GM18951 (cell line): ENCODE data around the gene GAPVD1.

ENCODE experiments used
- POLR2A ChIP-seq: IDR thresholded peaks from 4 replicates; pipeline ENCODE4 v1.6.1; 2011; ENCODE audit warnings: mild to moderate bottlenecking; ENCODE audit not compliant: insufficient read length, insufficient read depth; ENCODE audit errors: extremely low read depth
- in situ Hi-C: fragments of 300-500 bp; cut with MboI; formaldehyde crosslinking; loops from one replicate; pipeline ENCODE4 v1.12.0; 2022; ENCODE audit warnings: low sequenced_read_pairs, mixed read lengths, inconsistent platforms; ENCODE audit not compliant: unreplicated experiment

Gene GAPVD1

DNA sequence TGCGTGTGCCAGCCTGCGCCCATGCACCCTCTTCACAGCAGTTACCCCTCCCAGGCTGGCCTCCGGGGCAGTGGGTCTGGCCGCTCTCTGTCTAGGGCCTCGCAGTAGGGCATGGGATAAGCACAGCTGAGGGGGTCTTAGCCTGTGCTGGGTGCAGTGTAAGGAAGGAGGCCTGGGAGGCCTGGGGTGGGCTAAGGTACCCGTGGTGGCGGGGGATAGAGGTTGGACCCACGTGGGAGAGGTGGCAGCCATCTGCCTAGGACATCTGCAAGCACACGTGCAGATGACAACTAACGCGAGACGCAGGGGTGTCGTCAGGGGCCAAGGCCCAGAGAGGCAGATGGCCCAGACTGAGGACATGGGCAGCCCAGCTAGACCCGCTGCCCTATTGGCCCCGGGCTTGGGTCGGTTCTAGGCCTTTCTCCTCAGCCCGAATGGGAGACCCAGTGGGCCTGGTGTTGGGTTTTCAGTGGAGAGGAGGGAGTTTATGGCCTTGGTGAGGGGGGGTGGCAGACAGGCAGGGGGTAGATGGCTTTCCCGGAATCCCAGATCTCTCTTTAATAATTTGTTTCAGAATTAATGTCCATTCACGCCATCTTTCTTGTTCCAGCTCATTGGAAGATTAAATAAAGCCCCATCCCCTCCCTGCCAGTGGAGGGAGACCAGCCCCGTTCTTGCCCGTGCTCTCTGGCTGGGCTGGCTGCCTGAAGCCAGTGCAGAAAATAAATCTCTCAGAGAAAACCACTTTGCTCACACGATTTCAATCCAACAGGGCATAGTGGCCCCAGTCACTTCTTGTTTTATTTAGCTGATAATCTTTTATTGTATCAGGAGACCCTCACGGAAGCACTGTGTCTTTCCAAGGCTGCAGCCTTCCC, 154.2 kb downstream of the GAPVD1 start:
- in situ Hi-C loops = no loop called here
- no peak for TF ChIP-seq POLR2A

DNA sequence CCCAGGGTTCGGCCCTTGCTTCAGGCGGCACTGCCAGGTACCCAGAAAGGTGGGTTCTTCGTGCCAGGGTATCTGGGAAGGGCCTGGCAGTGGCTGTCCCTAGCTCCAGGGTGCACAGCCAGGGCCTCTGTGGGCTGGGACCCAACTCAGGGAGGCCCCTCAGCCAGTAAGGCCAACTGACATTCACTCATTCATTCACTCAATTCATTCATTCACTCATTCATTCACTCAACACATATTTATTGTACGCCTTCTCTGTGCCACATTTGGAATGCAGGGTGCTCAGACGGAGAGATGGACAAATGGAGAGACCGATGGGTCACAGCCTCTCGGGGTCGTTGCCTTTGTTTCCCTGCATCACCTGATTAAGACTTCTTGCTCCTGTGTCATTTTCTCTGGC, 154.9 kb downstream of the GAPVD1 start:
- no peak for TF ChIP-seq POLR2A
- in situ Hi-C loops = no loop called here
